Activated T-cell treated with anti-CD3 and anti-CD28 coated beads, Interleukin-2, amount 50 U/mL, for 72 hours (primary cell): ENCODE data around the gene CHRNB2. TPM values are rescaled to one million over a fixed set of nuclear protein-coding genes. Genes with fewer than 3 reads are reported as not detected.

Experiments
- ATAC-seq, 2 donors: fragments of 150-1000 bp; cut with Tn5 transposase; replicated peaks in 1 of 2; 2 replicates each; pipeline ENCODE4 v1.10.0; 2021; ENCODE audit warnings: moderate library complexity in 2 of 2, mild to moderate bottlenecking in 1 of 2
- DNase-seq, 2 donors: peaks; one replicate each; pipeline ENCODE4 v3.0.0; 2021 to 2022; ENCODE audit warnings: mixed read lengths in 1 of 2
- H3K27ac Mint-ChIP-seq: one replicate; pipeline ENCODE4 v1.8.0; 2022; ENCODE audit warnings: mild to moderate bottlenecking, moderate library complexity, mixed read lengths
- H3K27me3 Mint-ChIP-seq: one replicate; pipeline ENCODE4 v1.8.0; 2022; ENCODE audit warnings: low read depth, mixed read lengths
- H3K36me3 Mint-ChIP-seq, 2 donors: one replicate each; pipeline ENCODE4 v1.8.0; 2022; ENCODE audit warnings: mixed read lengths in 2 of 2, mild to moderate bottlenecking in 1 of 2; ENCODE audit not compliant: insufficient read depth in 2 of 2
- H3K4me1 Mint-ChIP-seq: one replicate; pipeline ENCODE4 v1.8.0; 2022; ENCODE audit warnings: low read depth, mixed read lengths
- H3K4me3 Mint-ChIP-seq, 2 donors: one replicate each; pipeline ENCODE4 v1.8.0; 2022; ENCODE audit warnings: mild to moderate bottlenecking in 2 of 2, mixed read lengths in 2 of 2, moderate library complexity in 2 of 2
- H3K9me3 Mint-ChIP-seq, 2 donors: one replicate each; pipeline ENCODE4 v1.8.0; 2022; ENCODE audit warnings: mixed read lengths in 2 of 2
- total RNA-seq, 2 donors: library from RNA; stranded (reverse); gene quantifications; one replicate each; pipeline ENCODE4 v1.2.3, GENCODE V29; 2022

The CHRNB2 gene
- total RNA-seq, 2 donors from 2014 or later, result 0.05 TPM; not detected in 1

DNA sequence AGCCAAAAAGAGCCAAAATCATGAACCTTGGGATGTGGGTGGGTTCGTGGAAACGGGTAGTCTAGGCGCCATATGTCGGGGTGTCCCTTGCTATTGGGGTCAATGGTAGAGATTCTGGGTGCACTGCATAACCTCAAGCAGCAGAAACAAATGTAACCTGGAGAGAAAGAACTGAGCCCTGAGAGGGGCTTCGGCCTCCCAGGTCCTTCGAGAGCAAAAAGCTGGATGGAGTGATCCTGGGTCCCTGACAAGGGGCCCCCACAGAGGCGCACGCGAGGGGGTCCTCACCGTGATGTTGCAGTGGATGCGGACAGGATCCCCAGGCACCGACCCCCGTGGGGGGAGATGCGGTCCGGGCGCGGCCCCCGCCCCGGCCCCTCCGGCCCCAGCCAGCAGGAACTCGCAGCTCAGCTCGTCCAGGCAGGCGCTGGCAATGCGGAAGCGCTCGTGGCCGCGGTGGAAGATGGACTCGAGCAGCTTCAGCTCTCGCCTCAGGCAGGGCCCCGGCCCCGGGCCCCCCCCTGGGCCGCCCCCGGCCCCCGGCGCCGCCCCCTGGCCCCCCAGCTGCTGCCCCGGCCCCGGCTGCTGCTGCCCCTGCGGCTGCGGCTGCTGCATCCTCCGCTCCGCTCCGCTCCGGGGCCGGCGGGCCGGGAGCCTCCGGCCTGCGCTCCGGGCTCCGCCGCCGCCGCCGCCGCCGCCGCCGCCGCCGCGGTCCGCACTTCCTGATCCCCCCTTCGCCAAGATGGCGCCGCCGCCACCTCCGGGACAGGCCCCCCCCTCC, 9.4 kb upstream of the CHRNB2 start, which contains the start of gene UBE2Q1:
Gene UBE2Q1, minus strand, starts transcription at position 724 of the 781 bp plus-strand sequence. Its CDS starts 109 bp downstream, at position 615.
- Mint-ChIP-seq H3K27me3 (no peaks in the 10 kb centered on the region), H3K9me3 (no peaks in the 10 kb centered on the region), H3K4me1 (peaks cover 50% of the 10 kb centered on the region), H3K4me3 (peak within 1 kb of the TSS; percentile 91 to 98), H3K27ac (peak within 1 kb of the TSS; percentile 88), H3K36me3 (peaks cover 7 to 25% of the 10 kb centered on the region in 2 donors)
- no peak for ATAC-seq
- DNase-seq, result peak; percentile 47 to 49

DNA sequence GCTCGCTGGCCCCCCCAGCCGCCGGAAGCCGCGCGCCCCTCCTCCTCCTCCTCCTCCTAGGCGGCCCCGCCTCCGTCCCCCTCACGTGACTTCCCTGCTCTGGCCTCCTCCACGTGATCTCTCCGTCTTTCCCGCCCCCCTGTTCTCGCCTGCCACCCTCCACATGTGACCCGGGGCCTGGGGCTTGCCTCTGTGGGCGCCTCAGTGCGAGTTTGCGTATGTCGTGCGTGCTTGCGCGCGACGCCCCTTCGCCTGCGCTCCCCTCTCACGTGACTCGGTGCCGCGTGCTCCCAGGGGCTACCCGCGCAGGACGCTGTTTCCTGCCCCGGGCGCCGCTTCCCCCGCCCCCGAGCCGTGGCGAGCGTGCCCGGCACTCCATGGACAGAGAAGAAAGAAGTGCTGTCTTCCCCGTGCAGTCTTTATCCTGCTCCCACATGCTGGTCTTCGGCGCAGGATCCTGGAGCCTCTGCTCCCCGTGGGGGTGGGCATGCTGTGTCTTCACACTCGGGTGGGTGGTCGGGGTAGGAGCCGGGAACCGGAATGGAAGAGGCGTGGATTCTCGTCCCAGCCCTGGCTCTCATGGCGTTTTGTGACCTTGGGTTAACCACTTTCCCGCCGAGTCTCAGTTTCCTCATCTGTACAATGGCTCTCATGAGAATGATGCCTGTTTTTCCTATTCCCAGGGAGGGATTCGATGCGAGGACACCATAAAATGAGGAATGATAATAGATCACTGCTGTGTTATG, 8.7 kb upstream of the CHRNB2 start:
- H3K4me1 Mint-ChIP-seq, result peaks cover 42% of the 10 kb centered on the region
- no peaks in the 10 kb centered on the region for H3K9me3 Mint-ChIP-seq
- peaks cover 7 to 20% of the 10 kb centered on the region in 2 donors for H3K36me3 Mint-ChIP-seq
- H3K4me3 Mint-ChIP-seq, result peak overlapping the region; percentile 83 to 98
- peak; percentile 100 for DNase-seq
- no peaks in the 10 kb centered on the region for H3K27me3 Mint-ChIP-seq
- peak overlapping the region; percentile 88 for H3K27ac Mint-ChIP-seq
- peak; percentile 95 to 96 for ATAC-seq

DNA sequence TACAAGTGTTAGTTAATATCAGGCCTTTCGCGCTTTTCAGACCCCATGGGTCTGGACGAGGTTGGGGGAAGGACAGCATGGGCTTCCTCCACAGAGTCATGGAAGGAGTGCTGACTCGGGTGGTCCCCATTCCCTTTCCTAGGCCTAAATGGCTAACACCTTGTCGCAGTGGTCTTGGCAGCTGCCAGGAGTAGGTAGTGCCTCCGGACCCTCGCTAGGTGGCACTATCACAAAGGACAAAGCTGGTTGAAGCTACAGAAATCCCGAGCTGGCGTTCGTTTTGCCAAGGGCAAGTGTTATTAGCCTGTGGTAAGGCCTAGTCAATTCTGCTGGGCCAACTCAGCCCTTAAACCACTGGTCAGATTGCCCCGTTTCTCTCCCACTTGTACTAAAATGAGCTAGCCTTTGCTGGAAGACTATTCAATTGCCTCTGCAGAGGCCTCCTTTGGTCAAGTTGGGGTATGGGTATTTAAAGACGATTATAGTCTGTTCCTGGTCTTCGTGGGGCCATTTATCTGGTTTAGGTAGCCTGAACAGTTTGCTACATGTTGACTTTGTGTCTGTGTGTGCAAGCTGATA, 8.0 kb upstream of the CHRNB2 start:
- DNase-seq, result peak; percentile 85
- no peaks in the 10 kb centered on the region for H3K27me3 Mint-ChIP-seq
- peak overlapping the region; percentile 83 to 98 for H3K4me3 Mint-ChIP-seq
- H3K9me3 Mint-ChIP-seq, result no peaks in the 10 kb centered on the region
- peak; percentile 50 to 51 for ATAC-seq
- H3K36me3 Mint-ChIP-seq, result peaks cover 7 to 18% of the 10 kb centered on the region in 2 donors
- H3K27ac Mint-ChIP-seq, result peak overlapping the region; percentile 76
- H3K4me1 Mint-ChIP-seq, result peaks cover 40% of the 10 kb centered on the region

DNA sequence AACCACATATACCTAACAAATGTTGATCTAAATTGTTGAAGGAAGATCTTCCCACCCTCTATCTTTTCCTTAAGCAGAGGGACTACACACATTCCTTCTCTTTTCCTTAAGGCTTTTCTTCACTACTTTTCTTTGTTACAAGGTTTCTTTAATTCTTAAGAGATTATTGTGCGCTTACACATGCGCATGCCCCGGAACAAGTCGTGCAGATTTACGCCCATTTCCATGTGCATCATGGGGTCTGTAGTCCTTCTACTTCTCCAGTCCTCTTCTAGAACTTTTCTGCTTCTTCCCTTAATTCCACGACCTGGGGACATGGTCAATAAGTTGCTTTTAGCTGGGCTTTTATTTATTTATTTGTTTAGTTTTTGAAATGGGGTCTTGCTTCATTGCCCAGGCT, 1.7 kb upstream of the CHRNB2 start:
- H3K36me3 Mint-ChIP-seq, result no peaks in the 10 kb centered on the region
- ATAC-seq (no peak), DNase-seq (no peak)
- H3K9me3 Mint-ChIP-seq, result no peaks in the 10 kb centered on the region
- H3K4me1 Mint-ChIP-seq, result peaks cover 10% of the 10 kb centered on the region
- no peak overlapping the region for H3K27ac Mint-ChIP-seq
- peaks cover 21% of the 10 kb centered on the region for H3K27me3 Mint-ChIP-seq
- no peak overlapping the region for H3K4me3 Mint-ChIP-seq

DNA sequence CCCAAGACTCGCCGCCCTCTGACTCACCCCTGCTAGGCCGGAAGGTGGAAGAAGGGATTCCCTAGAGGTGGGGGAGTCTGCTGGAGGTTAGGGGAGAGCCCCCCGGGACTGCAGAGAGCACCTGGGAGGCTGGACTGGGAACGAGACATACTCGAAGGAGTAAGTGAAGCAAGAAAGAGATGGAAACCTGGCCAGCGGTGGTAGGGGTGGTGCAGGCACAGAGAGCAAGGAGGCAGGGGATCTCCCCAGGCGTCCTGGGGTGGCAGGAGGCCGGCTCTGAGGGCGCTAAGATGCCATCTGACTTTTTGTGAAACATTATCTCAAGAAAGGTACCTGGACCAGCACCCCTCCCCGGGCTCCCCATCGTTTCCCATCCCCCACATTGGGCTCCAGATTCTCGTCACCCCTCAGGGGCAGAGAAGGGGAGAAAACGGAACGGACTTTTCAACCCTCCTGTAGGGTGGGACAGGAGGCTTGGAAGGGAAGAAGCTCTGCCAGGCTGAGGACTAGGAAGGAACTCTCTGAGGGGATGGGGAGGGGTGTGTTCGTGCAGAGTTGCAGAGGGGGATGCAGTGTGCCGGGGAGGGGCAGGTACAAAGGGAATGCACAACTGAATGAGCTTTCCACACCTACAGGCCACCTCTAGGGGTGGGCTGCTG, 708 bp downstream of the CHRNB2 start:
- ATAC-seq, result no peak
- peaks cover 10% of the 10 kb centered on the region for H3K4me1 Mint-ChIP-seq
- H3K4me3 Mint-ChIP-seq, result peak overlapping the region; percentile 71 to 74
- H3K27me3 Mint-ChIP-seq, result peaks cover 29% of the 10 kb centered on the region
- H3K27ac Mint-ChIP-seq, result no peak overlapping the region
- no peaks in the 10 kb centered on the region for H3K36me3 Mint-ChIP-seq
- no peak for DNase-seq
- H3K9me3 Mint-ChIP-seq, result no peaks in the 10 kb centered on the region

DNA sequence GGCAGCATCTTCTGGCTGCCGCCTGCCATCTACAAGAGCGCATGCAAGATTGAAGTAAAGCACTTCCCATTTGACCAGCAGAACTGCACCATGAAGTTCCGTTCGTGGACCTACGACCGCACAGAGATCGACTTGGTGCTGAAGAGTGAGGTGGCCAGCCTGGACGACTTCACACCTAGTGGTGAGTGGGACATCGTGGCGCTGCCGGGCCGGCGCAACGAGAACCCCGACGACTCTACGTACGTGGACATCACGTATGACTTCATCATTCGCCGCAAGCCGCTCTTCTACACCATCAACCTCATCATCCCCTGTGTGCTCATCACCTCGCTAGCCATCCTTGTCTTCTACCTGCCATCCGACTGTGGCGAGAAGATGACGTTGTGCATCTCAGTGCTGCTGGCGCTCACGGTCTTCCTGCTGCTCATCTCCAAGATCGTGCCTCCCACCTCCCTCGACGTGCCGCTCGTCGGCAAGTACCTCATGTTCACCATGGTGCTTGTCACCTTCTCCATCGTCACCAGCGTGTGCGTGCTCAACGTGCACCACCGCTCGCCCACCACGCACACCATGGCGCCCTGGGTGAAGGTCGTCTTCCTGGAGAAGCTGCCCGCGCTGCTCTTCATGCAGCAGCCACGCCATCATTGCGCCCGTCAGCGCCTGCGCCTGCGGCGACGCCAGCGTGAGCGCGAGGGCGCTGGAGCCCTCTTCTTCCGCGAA, 3.8 kb downstream of the CHRNB2 start:
- no peak overlapping the region for H3K4me3 Mint-ChIP-seq
- peaks cover 27% of the 10 kb centered on the region for H3K27me3 Mint-ChIP-seq
- no peak for DNase-seq
- no peaks in the 10 kb centered on the region for H3K36me3 Mint-ChIP-seq
- H3K9me3 Mint-ChIP-seq, result no peaks in the 10 kb centered on the region
- no peak overlapping the region for H3K27ac Mint-ChIP-seq
- no peak for ATAC-seq
- peaks cover 10% of the 10 kb centered on the region for H3K4me1 Mint-ChIP-seq

DNA sequence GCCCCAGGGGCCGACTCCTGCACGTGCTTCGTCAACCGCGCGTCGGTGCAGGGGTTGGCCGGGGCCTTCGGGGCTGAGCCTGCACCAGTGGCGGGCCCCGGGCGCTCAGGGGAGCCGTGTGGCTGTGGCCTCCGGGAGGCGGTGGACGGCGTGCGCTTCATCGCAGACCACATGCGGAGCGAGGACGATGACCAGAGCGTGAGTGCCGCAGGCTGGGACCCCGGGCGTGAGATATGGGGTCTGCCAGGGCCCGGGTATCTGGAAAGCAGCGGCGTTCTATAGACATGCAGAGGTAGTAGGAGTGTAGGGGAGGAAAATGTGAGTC, 4.3 kb downstream of the CHRNB2 start:
- Mint-ChIP-seq H3K27ac (peak overlapping the region; percentile 38), H3K4me3 (no peak overlapping the region), H3K4me1 (peaks cover 10% of the 10 kb centered on the region), H3K36me3 (no peaks in the 10 kb centered on the region), H3K27me3 (peaks cover 22% of the 10 kb centered on the region), H3K9me3 (no peaks in the 10 kb centered on the region)
- DNase-seq, result no peak
- ATAC-seq, result no peak

DNA sequence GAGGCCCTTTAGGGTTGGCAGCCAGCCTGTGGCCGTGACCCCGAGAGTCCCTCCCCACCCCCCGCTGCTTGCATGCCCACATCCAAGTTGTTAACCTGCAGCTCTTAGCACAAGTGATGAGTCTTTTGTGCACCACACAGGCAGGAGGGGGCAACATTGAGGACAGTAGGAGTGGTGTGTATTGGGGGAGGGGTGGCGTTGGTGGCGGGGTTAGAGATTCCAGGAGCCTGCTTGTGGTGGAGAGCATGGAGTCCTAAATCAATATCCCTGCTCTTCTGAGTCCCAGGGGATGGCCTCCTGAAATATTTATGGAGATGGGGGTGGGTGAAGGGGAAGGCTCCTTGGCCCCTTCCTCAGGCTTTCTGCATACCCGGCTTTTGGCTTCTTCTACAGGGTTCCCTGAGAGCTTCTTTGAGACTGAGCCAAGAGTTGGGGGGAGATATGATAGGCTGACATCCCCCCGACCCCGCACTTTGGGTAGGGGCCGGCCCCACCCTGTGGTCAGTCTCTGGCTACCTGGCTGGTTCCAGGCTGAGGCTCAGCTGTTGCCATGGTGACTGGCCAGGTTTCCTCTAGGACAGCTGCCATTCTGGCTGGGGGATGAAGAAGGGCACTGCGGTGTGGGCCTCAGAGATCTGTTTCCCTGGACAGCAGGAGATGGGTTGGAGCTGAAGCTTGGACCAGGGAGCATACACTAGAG, 5.0 kb downstream of the CHRNB2 start:
- DNase-seq, result no peak
- no peaks in the 10 kb centered on the region for H3K36me3 Mint-ChIP-seq
- H3K4me1 Mint-ChIP-seq, result peaks cover 7% of the 10 kb centered on the region
- H3K4me3 Mint-ChIP-seq, result no peak overlapping the region
- peaks cover 15% of the 10 kb centered on the region for H3K27me3 Mint-ChIP-seq
- H3K9me3 Mint-ChIP-seq, result no peaks in the 10 kb centered on the region
- ATAC-seq, result peak; percentile 2 to 11
- no peak overlapping the region for H3K27ac Mint-ChIP-seq

DNA sequence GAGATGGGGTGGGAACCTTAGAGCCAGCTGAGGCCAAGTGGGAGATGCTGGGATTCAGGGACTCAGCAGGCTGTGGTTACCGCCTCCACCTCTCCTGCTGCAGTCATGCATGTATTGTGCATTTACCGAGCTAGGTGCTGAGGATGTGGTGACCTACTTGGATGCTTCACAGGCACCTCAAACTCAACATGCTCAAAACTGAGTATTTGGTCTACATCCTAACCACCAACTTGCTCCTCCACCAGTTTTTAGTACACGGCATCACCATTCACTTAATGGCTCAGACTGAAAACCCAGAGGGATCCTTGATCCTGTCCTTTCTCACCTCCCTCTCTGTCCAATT, 5.6 kb downstream of the CHRNB2 start:
- Mint-ChIP-seq H3K27ac (no peak overlapping the region), H3K9me3 (no peaks in the 10 kb centered on the region), H3K27me3 (peaks cover 10% of the 10 kb centered on the region), H3K4me1 (peaks cover 2% of the 10 kb centered on the region), H3K36me3 (no peaks in the 10 kb centered on the region), H3K4me3 (no peak overlapping the region)
- DNase-seq, result no peak
- ATAC-seq, result peak; percentile 5 to 8

DNA sequence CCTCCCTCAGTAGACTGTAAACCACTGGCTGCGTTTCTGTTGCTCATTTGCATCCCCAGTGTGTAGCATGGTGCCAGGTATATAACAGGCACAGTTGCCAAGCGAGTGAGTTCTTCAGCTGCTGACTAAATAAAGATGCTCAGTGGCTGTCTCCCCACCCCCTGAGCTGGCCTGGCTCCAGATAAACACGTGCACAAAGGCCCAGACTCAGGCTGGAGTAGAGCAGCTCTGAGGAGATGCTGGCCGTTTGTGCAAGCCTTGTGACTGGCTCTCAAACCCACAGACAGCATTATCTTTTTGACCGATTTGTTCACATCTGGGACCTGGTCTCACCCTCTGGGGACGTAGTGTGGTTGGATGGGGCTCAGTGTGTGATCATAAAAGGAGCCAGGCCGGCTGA, 7.1 kb downstream of the CHRNB2 start:
- no peak overlapping the region for H3K27ac Mint-ChIP-seq

DNA sequence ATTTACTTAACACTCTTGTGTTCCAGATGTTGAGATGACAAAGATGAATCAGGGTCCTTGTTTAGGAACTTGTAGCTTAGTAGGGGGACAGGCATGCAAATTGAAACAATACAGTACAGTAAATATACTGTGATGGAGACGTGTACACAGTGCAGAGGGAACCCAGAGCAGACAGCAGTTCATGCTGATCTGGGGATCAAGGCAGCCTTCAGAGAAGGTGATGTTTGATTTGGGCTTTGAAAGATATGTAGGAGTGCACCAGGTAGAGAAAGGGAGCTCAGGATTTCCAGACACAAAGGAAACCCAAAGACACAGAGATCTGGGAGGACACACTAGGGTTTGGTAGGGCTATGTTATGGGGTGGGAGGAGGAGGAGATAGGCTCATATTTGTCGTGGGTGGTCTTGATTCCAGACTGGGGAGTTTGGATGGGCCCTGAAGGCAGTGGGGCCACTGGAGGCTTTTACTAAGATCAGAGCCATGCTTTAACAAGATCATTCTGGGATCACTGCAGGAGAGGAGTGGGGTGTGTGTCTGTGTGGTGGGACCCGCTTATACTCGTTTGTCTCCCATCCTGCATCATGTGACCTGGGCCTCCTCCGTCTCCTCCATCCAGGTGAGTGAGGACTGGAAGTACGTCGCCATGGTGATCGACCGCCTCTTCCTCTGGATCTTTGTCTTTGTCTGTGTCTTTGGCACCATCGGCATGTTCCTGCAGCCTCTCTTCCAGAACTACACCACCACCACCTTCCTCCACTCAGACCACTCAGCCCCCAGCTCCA, 7.8 kb downstream of the CHRNB2 start:
- H3K27ac Mint-ChIP-seq, result no peak overlapping the region

More for the DNA sequence above, 7.1 kb downstream of the CHRNB2 start:
- ATAC-seq (peak in 1 of 2 donors; percentile 7), DNase-seq (no peak)
- H3K4me3 Mint-ChIP-seq, result no peak overlapping the region
- peaks cover 3 to 5% of the 10 kb centered on the region in 2 donors for H3K36me3 Mint-ChIP-seq
- no peaks in the 10 kb centered on the region for H3K9me3 Mint-ChIP-seq
- H3K4me1 Mint-ChIP-seq, result no peaks in the 10 kb centered on the region
- peaks cover 9% of the 10 kb centered on the region for H3K27me3 Mint-ChIP-seq

More for the DNA sequence above, 7.8 kb downstream of the CHRNB2 start:
- Mint-ChIP-seq H3K4me3 (no peak overlapping the region), H3K27me3 (peaks cover 9% of the 10 kb centered on the region), H3K36me3 (peaks cover 3 to 5% of the 10 kb centered on the region in 2 donors), H3K9me3 (no peaks in the 10 kb centered on the region), H3K4me1 (no peaks in the 10 kb centered on the region)
- DNase-seq, result no peak
- ATAC-seq, result no peak
